Activated T-helper 9 cell treated with anti-CD3 and anti-CD28 coated beads, Interleukin-2, amount 50 U/mL, for 16 hours (primary cell): ENCODE data around the gene PDE3A.

Source experiments
- DNase-seq: peaks from one replicate; pipeline ENCODE4 v3.0.0-alpha.2; 2020; ENCODE audit warnings: low read depth

PDE3A gene

DNA sequence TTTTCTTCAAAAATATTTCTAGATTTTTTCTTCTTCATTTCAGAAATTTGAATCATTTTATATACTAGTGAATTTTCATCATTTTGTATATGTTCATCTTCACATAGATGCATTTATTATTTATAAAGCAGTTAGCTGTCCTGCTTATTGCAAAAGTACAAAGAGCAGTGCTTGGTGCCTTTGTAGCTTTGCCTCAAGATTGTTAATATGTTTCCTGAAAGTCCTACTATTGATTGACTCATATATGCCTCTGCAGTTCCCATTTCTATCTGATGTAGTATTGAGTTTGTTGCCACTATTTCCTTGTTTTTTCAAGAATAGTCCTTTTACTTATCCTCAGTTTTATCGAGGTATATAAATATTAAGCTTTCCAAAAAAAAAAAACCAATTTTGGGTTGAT lies 89.7 kb downstream of the PDE3A start:
- DNase-seq, result no peak

DNA sequence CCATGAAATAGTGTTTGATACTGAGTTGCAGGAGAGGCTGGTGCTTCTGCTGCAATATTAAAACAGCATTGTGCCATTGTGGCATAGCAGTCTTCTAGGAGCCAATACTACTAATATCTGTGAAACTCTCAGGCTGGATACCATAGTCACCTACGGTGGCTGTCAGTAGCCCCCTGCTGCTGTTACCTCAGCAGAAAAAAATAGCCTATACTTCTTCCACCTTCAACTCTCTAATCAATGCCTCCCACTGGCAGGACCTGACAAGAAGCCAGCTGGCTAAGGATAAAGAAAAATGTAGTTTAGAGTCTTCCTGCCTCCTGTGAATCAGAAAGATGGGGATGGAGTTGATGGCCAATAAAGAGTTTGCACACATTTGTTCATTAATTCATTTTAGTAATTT lies 91.6 kb downstream of the PDE3A start:
- no peak for DNase-seq

DNA sequence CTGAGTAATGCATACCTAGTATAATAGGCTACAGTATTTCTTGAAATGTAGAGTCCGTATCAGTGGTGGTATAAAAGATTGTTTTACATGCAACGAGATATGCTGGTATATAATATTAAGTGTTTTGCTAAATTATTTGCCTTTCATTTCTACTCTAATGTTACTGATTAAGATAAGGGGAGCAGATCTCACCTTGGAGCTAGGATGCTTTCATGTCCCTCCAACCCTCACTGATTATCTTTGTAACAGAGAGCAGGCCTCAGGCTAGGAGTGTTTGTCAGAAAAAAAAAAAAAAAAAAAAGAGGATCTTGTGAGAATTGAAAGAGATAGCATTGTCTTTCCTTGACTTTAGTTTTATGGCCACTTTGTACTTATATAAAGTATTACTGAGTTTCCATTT lies 92.6 kb downstream of the PDE3A start:
- DNase-seq, result no peak

DNA sequence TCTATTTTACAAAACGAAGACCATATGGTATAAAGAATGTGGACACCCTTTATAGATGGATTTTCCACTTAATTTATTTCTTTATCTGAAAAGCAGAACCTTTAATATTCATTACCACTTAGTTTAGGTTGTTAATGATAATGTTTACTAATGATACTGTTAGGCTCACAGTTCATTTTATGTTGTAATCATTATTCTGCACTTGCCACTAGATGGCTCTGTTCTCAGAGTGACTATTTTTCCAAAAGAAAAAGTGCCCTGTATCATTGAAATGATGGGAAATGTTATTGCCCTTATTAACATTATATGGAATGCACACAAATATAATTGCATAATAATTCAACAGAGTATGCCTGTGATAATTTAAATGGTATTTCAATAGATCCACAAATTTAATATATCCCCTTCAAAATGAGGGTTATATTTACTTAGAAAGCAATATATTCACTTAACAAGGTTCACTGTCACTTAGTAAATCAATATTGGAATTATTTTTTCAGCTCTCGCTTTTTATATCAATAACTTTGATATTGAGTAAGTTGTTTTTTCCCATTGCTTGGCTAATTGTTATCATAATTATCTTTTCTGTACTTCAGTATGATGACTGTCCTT lies 95.7 kb downstream of the PDE3A start:
- no peak for DNase-seq

DNA sequence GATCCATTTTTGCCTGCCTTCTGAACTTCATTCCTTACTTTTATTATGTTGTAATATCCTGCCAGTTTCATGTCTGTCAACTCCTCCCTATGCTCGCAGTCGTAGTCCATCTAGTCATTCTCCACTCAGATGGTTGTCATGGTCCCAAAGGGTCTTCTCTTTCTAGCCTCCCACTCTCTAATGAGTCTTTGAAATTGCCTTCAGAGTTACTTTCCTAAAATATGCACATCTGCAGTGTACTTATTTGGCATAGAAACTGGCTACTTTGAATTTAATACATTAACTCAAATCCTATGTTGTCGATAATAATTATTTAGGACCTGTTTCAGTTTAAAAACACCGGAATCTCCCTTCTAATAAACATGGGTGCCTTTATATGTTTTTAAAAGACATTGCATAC lies 101.0 kb downstream of the PDE3A start:
- DNase-seq, result no peak

DNA sequence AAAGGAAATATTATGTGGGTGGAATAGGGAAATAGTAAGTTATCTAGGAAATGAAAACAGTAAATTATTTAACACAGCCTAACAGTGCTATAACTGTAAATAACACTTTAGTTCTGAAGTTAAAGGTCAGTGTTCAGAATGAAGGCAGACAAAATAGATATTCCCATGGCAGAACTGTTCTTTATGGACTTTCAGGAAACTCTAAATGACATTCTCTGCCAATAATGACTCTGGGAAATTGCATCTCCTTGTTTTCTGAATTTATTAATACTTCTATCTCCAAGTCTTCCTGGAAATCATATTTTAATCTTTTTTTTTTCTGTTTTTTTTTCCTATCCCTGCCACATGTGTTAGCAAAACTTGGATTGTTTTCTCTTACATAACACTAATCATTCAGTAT lies 101.4 kb downstream of the PDE3A start:
- DNase-seq, result no peak

DNA sequence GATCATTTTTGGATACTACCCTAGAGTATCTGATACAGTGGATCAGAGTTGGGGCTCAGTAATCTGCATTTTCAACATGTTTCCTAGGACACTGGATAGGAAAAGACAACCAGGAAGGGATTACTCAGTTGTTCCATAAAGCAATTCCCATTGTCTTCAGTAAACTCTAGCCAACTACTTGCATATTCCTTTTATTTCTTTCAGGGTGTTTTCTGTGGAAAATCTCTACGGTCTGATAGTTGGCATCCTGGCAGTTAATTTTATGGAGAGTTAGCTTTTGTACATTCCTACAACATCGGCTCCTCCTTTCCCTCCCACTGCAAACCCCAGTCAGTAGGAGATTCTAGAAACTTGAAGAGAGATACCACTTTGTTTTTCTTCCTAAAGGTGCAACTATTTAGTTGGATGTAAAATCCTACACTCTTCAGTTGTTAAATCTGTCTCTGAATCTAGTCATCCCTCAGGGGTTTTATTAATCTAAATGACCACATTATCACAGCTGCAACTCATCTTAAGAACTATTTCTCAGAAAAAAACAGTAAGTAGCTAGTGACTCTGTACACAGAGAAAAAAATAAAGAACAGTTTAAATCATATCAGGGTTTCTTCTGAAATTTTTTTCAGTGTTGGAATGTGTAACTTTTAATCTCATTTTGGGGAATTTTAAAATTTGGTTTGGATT lies 103.9 kb downstream of the PDE3A start:
- no peak for DNase-seq

DNA sequence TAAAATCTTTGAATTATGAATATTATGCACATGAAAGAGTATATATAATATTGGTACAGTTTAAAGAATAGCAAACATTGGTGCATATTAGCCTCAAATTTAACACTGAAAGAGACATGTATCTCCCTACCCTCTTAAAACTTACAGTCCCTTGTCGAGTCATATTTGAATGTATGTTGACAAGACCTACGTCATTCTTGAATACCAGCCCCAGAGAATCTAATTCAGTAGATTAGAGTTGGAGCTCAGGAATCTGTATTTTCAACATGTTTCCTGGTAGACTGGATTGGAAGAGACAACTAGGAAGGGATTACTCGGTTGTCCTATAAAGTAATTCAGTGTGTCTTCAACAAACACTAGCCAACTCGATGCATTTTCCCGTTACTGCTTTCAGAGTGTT lies 104.8 kb downstream of the PDE3A start:
- no peak for DNase-seq

DNA sequence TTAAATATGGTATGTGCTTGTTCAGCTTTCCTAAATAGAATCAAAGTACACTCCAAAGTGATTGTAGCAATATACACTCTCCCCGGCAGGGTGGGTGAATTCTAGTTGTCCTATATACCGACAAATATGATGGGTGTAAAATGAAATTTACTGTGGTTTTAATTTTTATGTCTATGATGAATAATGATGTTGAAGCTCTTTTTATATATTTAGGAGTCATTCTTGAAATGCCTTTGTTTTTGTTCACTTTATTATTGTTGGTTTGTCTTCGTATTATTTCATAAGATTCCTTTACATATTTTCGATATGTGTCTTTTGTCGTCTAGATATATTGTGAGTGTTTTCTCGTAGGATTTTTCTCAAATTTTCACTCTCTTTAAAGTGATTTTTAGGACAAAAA lies 105.7 kb downstream of the PDE3A start:
- DNase-seq, result no peak

DNA sequence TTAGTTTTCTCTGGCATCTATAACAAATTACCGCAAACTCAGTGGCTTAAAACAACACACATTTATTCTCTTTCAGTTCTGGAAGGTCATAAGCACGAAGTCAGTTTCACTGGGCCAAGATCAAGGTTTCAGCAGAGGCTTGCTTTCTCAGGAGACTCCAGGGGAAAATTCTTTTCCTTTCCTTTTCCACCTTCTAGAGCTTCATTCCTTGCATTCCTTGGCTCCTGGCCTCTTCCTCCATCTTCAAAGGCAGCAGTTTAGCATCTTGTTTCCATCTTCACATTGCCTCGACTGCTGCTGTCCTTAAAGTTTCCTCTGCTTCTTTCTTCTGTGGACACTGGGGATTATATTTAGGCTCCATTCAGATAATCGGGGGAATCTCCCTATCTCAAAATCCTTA lies 106.1 kb downstream of the PDE3A start:
- no peak for DNase-seq

DNA sequence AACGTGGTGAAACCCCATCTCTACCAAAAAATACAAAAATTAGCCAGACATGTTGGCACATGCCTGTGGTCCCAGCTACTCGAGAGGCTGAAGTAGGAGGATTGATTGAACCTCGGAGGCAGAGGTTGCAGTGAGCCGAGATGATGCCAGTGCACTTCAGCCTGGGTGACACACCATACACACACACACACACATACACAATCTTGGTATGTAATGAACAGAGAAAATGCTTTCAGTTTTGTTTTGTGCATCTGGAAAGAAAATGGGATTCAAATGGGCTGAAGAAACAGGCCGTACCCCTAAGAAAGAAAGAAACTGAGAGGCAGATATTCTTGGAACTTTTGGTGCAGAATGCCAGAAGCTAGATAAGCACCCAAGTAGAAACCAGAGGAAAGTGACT lies 107.2 kb downstream of the PDE3A start:
- DNase-seq, result no peak

DNA sequence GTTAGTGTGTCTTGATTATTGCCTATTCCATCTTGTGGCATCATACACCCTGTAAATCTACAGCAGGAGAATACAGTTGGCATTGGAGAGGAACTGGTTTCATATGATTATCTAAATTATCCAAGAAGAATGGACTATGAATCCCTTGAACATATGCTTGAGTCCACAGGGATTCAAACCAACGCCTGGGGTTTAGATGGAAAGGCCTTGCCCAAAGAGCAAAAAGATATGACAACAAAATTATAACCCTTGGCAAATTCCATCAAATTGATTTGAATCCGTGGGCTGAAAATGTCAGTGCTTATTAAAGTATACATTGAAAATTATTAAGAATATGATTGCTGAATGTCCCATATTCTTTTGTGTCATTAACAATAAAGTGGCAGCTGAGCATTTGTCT lies 108.2 kb downstream of the PDE3A start:
- DNase-seq, result no peak

DNA sequence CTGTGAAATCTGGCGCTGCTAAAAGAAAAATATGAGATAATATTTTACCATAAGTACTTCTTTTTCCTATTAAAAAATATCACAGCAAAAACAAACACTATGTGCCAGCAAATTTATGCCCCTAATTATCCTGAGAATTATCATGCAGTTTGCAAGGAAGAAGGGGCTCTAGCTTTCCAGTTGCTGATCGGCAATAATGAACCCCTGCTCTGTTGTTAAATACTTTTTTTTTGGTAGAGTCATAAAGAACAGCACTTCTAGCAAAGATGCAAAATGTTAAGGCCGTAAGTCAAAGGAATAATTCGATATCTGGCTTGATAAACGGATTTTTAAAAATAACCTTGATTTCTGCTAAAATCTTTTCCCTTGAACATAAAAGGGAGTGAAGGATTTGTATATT lies 108.9 kb downstream of the PDE3A start:
- no peak for DNase-seq

DNA sequence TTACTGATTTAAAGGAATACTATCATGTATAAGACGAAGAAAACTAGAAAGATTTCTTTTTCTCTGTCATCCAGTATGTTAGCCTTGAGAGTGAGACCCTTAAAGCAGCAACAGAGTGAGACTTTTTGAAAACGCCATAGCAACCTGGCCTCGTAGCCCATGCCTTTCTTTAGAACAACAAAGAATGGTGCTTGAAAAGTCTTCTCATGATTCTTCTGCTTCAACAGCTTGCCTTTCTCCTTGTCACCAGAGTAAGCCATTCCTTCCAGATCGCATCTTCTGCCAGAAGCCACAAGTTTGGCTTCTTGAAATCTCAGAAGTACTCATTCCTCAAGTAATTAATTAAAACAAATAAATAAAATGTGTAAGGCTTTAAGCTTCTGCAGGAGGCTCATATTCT lies 109.3 kb downstream of the PDE3A start:
- DNase-seq, result no peak

DNA sequence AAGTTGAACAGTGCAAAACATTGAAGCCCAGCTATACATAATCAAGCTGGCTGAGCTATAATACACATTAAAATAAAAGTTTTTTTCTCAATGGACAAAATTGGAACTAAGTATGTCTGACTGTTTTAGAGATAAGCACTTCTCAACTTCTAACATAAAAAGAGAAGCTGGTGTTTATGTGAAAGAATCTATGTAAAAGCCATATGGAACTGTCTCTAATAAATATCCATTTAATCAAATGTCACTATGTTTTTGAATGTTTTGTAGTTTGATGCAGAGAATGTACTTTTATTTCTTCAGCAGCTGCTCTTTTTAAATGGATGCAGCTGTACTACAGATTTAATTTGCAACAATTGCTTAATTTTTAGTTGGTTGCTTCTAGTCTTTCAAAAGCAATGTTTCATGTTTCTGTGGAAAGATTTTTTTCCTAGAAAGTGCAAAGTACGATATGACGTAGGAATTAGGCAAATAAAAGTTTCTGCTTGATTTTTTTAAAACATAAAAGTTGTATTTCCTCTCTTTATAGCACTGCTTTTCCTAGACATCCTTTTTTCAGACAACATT lies 114.2 kb downstream of the PDE3A start:
- DNase-seq, result no peak

DNA sequence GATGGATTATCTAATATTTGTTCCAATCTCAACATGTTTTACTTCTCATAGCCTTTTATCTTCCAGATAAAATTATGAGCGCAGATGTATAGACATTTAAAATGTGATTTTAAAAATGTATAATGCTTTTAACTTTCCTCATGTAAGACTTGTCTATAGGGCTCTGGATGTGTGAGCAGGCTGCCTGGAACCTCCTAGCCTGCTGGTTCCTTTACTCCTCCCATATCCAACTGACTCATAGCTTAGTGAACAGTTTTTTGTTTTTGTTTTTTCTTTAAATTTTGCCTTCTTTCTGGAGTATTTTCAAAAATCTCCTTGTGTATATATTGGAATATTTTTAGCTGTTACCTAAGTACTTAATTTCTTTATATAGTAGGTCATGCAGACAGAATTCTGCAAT lies 115.4 kb downstream of the PDE3A start:
- DNase-seq, result no peak

DNA sequence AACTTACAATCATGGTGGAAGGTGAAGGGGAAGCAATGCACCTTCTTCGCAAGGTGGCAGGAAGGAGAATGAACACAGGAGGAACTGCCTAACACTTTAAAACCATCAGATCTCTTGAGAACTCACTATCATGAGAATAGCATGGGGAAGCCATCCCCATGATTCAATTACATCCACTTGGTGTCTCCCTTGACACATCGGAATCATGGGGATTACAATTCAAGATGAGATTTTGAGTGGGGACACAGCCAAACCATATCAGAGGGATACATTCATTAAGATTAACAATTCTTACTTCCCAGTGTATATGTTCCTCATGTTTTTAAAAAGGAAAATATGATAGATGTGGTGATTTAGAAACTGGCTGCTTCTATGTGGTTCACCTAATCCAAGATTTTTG lies 117.9 kb downstream of the PDE3A start:
- DNase-seq, result no peak

DNA sequence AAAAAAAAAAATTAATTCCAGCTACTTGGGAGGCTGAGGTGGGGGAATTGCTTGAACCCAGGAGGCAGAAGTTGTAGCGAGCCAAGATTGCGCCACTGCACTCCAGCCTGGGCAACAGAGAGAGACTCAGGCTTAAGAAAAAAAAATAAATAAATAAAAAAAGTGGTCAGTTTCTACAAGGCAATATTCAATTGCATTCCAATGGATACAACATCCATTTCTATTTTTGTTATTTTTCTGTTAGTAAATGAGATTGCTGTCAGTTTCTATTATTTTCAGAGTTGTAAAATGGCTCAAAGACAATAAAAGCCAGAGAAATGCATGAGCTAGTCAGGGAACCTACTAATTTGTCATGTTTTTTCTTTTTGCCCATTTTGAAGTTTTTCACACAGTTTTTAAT lies 119.2 kb downstream of the PDE3A start:
- no peak for DNase-seq

DNA sequence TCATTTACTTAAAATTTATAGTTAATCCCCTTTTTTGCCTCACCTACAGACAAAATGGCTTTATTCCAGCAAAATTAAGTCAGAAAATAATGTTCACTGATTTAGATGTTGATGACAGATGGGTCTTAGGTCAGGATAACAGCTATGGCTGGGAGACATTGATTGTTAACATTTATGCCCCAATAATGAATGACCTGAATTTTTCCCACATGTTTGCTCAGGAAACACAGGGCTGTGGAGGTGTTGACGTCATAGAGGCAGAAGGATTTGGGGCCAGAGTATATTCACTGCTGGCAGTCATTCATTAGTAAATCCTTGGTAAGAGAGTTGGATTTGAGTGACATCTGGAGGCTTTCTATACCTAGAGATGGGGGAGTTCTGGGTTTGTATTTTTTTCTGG lies 121.3 kb downstream of the PDE3A start:
- no peak for DNase-seq

DNA sequence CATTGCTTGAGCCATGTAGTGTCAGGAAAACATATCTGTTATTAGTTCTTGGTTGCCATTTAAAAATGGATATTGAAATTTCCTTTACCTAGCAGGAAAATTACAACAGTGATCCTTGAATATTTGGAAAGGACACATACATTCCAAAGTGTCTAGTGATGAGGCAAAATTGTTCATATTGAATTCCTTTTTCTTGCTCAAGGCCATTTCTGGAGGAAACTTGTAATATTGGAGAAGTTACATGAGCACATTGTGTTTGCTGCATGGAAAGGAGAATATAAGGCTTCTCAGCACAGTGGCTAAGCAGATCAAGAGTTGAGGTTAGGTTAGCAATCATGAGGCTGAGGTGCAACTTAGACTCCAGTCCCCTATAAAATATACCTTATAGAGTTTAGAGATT lies 121.9 kb downstream of the PDE3A start:
- no peak for DNase-seq

DNA sequence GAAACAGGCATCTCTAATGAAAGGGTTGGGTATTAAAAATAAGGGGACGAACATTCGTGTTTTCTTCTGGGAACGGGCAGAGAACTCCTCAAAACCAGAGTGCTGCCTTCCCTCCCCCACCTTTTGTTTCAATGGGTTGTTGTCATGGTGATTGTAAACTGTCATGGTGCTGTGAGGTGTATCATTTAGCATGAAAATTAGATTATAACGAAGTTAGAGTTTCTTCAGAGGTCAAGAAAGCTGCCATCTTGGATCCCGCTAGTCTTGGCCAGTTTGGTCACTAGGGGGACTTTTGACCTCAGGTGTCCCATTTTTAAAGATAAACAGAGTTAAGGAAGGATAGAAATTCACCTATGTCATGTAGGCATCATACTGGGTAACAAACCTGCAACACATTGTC lies 123.0 kb downstream of the PDE3A start:
- no peak for DNase-seq

DNA sequence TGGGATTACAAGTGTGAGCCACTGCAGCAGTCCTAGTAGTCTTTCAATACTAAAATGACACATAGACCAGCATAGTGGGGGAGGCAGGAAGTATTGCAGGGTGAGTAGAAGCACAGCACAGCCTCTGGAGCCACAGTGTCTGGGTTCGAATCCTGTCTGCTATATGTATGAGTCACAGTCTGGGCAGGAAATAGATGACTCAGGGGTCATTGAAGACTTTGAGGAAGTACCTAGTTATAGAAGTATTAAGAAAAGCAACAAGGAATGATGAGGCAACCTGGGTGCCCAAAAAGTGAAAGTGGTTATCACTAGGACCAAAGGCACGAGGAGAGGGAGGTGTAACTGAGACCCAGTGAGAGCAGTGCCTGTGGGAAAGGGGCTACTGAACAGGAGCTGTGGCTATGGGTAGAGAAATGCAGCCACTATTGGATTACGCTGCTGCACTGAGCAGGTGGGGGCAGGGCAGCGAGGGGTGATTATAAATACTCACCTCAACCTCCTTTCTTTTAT lies 124.0 kb downstream of the PDE3A start:
- no peak for DNase-seq

DNA sequence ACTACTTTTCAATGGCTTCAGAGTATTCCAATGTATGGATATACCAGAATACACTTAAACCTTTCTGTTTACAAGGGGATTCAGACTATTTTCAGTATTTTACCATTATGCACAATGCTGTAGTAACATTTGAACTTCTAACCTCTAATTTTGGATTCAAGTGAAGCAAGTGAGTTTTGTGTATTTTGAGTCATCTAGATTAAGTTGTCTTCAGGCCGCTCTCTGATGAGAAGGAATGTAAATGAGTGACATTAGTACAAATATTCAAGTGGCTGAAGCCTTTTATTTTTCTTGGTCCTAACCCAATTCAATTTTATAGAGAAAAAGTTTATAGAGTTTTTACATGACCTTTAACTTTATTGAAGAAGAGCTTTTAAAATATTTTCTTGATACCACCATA lies 125.6 kb downstream of the PDE3A start:
- no peak for DNase-seq

DNA sequence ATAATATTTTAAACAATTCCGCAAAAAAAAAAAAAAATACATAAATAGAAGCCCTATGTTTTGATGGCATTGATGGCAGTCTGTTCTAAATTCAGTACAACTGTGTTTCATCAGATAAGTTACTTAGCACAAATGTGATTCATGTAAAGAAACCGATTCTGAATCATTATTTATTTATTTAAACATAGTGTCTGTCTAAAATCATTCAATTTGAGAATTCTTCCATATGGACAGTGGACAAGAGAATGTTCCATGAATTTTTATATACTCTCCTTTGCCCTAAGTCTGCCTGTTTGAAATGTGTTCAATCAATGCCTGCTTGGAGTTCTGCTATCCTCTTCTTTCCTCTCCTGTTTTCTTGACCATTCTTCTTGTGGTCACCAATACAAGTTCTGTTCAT lies 126.5 kb downstream of the PDE3A start:
- DNase-seq, result no peak
